AG08395 (cell line): ENCODE measurements around the gene PSG7.
"Not testable (repeated sequence)": the region's sequence is repeated elsewhere in the genome, so short reads cannot be mapped to it uniquely, and the experiment has no call there.

Source experiments
- DNase-seq: peaks from one replicate; pipeline ENCODE4 v3.0.0; 2012; ENCODE audit warnings: mixed read lengths, low spot score

PSG7 gene

DNA sequence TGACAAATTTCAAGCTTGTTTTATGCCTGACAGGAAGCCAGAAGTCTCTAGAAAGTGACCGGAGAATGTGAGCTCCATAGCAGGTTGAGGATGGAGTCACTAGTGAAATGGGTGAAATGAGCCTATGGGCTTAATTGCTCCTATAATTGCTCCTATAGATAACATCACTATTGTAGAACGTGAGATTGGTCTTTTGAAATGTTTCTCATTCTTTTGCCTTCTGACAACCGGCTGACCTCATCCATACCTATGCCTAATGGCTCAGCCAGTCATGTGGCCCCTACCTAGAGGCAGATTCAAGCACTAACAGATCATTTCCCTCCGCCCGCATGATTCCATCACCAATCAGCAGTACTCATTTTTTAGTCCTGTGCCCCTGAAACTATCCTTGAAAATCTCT, 23.5 kb downstream of the PSG7 start:
- not testable (repeated sequence) for DNase-seq

DNA sequence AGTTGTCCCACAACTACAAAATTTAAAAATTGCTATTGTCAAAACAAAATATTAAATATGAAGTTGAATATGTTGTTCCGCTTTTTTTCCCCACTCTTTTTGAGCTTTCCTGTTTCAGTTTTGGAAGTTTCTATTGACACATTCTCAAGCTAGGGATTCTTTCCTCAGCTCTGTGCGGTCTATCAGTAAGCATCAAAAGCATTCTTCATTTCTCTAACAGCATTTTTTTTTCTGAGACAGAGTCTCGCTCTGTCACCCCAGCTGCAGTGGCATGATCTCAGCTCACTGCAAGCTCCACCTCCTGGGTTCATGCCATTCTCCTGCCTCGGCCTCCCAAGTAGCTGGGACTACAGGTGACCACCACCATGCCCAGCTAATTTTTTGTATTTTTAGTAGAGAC, 24.1 kb downstream of the PSG7 start:
- DNase-seq, result not testable (repeated sequence)

DNA sequence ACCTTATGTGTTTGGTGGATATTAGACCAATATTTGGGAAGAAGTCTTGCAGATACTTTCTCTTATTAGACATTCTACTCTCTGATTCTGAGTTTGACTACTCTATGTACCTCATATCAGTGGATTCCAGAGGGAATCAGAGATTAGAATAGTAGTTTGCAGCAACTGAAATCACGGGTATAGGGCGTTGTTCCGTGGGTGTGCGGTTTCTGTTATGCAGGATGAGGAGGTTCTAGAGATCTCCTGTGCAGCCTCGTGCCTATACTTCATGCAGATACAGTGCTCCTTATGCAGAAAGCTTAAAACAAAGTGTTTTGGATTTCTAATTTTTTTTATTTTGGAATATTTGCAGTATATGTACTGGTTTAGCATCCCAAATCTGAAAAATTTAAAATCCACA, 25.3 kb downstream of the PSG7 start:
- not testable (repeated sequence) for DNase-seq

DNA sequence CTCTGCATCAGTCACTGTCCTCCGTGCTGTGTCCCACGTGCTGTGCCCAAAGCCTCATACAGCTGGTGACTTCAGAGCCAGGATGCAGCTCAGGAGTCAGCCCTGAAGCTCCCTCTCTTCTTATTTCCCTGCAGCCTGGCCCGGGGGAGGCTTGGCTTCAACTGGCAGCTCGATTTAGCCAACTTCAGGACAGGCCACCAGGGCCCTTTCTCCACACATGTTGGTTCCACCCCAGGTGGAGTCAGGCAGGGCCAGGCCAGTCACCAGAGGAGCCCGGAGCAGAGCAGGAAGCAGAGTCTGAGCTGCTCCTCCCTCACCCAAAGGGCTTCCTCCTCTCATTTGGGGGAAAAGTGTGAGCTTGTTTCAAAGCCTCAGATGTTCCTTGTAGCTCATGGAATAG, 30.8 kb downstream of the PSG7 start:
- DNase-seq, result not testable (repeated sequence)

DNA sequence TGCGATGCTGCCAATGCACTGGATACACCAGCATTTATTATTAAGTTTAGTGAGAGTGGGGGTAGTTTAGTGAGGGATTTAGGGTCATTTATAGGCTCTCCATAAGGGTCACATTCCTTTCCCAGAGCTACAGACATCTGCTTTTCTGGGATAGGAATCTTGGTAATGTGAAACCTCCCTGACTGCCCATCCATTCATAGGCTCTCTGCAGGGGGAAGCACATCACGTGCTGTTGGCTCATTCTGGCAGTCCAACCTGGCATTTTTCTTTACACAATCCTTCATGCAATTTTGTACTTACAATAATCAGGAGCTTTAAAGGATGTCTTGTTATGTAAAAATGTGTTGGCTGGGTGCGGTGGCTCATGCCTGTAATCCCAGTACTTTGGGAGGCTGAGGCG, 36.4 kb downstream of the PSG7 start:
- DNase-seq, result not testable (repeated sequence)

DNA sequence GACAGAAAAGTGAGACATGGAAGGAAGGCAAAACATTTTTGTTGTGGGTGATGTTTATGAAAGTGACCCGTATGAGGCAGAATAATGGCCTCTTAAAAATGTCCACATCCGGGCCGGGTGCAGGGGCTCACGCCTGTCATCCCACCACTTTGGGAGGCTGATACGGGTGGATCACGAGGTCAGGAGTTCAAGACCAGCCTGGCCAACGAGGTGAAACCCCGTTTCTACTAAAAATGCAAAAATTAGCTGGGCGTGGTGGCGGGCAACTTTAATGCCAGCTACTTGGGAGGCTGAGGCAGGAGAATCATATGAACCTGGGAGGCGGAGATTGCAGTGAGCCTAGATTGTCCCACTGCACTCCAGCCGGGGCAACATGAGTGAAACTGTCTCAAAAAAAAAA, 37.3 kb downstream of the PSG7 start:
- not testable (repeated sequence) for DNase-seq

DNA sequence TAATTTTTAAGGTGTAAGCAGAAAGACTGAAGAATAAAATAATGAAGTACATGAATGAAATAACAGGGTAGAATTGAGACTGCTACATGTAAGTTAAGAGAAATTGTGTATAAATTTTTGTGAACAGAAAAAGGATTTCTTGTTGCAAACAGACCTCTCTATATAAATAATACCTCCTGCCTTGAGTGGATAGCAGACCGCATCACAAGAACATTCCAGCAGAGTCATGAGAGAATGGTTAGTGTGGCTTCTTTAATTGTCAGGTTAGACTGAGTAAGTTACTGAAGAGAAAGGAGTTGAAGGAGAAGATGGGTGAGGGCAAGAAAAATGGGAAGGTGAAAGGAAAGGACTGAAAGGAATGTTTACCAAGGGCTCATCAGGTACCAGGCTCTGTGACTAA, 37.9 kb downstream of the PSG7 start:
- DNase-seq, result not testable (repeated sequence)

DNA sequence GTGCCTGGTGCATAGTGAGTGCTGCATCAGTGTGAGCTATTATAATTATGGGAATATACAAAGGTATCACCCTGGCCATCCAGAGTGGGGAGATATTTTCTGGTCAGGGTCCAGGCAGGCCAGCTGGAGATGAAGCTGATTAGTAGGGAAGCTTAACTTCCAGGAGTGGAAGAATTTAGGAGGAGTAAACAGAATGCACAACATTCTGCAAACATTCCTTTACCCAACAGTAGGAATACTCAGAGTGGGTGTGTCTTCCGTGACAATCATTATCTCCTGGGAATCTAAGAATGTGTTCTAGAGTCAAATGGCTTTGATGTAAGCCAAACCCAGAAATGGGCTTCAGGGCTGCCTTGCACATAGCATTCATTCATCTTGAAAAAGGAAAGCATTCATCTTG, 38.4 kb downstream of the PSG7 start:
- DNase-seq, result not testable (repeated sequence)

DNA sequence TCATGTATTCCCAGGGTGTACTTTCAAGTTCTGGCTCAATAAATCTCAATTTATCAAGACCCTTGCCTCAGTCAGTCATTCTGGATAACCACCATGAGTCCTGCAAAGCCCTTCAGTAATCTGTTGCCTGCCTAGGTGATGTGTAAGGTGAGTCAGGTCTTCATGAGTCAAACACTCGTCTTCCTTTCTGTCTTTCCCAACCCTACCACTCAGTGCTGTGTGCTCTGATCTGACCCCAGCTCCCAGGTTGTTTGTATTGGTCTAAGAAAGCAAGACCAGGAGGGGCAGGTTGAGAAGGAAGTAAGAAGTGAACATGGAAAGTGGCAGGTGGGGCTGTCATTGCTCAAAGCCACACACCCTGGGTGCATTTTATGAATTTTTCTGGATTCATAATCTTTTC, 39.3 kb downstream of the PSG7 start:
- DNase-seq, result not testable (repeated sequence)

DNA sequence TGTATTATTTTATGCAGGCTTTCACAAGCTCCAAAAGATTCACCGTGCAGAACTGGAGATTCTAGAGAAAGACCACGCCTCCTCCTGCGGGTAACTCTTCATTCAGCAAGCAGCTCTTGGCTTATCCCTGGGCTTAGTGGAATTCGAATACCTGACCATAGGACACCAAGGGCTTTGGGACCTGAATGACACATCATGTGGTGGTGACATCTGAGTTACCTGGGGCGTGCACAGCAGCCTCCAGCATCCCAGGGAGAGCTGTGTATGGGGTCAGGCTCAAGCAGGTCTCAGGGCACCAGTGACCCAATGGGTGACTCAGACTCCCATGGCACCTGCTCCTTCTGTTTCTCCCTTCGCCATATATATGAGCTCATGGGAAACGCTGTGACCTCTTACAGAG, 46.6 kb downstream of the PSG7 start:
- not testable (repeated sequence) for DNase-seq

DNA sequence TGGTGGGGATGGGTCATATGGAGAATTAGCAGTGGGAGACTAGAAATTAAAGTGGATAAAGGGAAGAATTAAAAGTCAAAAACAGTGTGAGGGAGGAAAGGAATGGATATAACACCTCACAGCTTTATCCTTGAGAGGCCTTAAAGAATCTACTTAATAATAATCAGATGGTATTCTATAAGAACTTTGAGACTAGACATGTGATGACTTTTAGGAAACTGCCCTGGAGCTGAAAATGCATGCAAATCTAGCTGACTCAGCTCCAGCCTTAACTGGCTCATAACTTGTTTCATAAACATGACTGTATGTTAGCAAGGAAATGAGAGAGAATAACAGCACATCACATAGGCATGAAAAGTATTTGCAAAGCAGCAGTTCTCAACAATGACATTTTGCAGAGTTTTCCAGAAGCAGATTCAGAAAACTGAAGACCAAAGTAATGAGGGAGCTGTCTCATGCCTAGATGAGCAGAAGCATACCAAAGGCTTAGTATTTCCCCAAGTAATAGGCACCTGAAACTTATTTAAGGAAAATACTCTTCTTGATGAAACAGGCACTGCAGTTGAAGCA, 49.0 kb downstream of the PSG7 start:
- not testable (repeated sequence) for DNase-seq

DNA sequence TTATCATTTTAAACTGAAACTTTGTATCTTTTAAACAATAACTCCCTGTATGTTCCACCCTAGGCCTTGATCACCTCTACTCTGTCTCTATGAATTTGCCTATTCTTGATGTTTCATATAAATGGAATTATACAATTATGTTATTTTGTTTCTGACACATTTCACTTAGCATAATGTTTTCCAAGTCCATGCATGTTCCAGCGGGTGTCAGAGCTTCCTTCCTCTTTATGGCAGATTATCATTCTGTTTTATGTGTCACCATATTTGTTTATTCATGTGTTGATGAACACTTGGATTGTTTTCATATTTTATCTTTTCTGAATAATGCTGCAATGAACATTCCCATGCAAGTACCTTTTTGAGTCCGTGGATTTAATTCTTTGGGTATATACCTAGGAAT, 54.3 kb downstream of the PSG7 start:
- not testable (repeated sequence) for DNase-seq

DNA sequence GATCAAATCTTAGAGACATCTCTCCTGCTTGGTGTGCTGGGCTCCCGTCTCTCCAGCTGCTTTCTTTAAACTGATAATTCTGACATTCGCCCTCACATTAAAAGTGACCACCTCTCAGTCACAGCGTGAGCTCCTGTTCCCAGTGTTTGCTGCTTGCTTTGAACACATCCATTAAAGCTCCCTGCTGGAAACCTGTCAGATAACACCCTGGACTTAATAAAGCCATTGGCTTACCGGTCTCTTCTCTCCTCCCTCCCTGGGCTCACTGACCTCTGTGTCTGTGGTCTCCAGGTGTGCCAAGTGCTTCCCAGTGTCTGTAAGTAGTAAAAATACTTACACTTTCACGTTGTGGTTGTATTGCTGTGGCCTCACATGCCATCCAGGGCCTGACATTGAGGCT, 55.0 kb downstream of the PSG7 start:
- not testable (repeated sequence) for DNase-seq

DNA sequence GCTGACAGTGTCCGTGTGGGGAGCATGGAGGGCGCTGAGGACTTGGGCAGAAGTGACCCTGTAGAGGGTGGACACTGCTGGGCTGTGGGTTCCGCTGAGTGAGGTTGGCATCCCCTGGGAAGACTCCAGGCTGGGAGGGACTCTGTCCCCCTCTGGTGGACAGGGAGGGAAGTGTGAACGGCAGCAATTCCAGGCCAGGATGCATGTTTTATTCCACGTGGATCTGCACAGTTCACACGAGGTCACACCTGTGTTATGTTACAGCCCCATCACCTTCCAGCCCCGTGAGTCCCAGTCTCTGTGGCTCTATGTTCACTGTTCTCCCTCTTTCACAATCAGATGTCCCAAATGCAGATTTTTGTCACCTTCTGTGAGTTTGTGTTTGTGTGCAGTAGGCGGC, 55.7 kb downstream of the PSG7 start:
- not testable (repeated sequence) for DNase-seq

DNA sequence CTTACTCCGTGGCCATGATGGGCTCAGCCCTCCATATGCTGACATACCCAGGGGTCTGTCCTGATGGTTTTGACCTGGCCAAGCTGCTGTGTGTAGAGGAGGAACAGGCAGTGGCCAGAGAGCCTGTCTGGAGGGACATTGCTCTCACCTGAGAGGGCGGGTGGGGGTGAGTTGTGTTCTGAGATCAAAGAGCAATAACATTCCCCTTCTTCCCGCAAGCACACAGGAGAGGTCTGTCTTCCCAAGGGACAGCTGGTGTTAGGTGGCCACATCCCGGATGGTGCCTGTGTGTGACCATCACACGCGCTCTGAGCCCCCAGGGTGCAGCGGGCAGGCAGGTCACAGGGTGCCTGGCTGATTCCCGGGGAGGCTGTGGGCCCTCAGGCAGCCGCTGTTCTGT, 56.4 kb downstream of the PSG7 start:
- DNase-seq, result not testable (repeated sequence)

DNA sequence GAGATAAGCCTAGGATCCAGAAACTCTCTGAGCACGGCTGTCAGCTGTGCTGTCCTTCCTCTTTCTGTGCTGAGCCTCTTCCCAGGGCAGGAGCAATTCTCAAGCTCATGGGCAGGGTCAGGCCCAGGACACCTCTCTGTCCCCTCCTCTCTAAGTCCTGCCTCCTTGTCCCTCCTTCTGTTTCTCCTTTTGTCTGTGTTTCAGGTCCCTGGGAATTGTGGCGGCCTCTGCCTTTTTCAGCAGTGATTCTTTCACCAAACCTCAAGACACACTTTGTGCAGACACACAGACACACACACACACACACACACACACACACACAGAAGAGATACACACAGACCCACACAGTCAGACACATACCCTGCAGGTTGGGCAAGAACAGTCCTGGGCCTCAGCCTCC, 57.4 kb downstream of the PSG7 start, which contains the start of gene PSG1:
Gene PSG1 (minus strand): TSS at position 101 of the 400 bp plus-strand sequence. CDS start 132 bp downstream, outside the sequence.
- DNase-seq, result no peak

DNA sequence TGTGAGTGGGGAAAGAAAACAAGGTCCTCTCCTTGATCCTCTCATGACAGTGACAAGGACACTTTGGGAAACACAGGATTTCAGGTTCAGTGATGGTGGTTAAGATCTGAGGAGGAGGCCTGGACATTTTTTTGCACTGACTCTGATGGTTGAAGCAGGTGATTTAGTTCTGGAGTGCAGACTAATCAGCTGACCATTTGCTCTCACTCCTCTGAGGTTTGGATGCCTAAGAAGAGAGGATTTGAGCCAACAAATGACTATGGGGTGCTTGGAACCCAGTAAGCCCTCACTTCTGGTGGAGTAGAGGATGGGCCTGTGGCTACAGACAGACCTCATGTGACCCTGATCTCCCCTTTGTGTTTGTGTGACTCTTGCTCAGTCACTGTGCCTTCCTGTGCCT, 60.4 kb downstream of the PSG7 start:
- DNase-seq, result not testable (repeated sequence)

DNA sequence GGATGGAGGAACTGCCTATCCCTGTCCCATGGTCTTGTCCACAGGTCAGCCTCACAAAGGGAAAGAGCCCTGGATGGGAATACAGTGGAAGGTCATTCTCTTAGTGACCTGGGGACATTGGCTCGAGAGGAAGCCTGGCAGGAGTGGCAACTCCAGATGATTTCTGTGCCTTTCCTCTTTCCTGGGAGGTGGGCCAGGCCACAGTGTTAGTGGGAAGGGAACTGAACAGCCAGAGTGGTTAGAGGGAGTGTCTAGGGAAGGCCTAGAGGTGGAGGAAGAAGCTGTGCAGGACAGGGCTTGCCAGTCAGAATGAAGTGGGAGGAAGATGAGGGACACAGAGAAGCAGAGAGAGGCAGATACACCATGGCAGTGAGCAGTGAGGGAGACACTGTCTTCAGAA, 61.1 kb downstream of the PSG7 start:
- DNase-seq, result peak; percentile 28

DNA sequence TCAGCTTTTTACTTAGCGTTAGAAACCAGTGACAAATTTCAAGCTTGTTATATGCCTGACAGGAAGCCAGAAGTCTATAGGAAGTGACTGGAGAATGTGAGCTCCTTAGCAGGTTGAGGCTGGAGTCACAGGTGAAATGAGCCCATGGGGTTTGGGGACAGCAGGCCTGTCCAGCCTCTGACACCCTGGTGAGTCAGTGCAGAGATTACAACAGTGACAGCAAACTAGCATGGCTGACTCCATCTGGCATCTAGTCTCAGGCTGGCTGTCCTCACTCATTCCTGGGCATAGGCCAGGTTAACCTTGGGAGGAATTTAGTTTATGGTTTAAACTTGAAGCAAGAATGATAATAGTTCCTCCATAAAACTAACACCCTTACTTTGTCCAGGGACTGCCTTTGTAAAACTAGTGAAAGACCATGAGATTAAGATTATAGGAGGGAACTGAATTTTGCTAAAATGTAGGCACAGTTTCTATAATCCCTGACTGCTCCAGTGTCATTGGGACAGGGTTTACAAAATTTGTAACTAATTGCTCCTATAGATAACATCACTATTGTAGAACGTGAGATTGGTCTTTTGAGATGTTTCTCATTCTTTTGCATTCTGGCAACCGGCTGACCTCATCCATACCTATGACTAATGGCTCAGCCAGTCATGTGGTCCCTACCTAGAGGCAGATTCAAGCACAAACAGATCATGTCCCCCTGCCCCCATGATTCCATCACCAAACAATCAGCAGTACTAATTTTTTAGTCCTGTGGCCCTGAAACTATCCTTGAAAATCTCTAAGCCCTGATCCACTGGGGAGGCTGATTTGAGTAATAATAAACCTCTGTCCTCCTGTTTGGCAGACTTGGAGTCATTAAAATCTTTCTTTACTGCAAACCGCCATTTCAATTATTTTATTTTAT, 61.9 kb downstream of the PSG7 start:
- DNase-seq, result peak; percentile 39

DNA sequence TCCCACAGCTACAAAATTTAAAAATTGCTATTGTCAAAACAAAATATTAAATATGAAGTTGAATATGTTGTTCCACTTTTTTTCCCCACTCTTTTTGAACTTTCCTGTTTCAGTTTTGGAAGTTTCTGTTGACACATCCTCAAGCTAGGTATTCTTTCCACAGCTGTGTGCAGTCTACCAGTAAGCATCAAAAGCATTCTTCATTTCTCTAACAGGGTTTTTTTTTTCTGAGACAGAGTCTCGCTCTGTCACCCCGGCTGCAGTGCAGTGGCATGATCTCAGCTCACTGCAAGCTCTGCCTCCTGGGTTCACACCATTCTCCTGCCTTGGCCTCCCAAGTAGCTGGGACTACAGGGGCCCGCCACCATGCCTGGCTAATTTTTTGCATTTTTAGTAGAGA, 62.9 kb downstream of the PSG7 start:
- DNase-seq, result not testable (repeated sequence)
